Brain microvascular endothelial cell (primary cell): ENCODE data around the gene C2orf81.

Experiments
- DNase-seq: peaks from one replicate; pipeline ENCODE4 v3.0.0-alpha.2; 2020
- H3K27ac ChIP-seq: fragments of 250-450 bp; sonication (Bioruptor Pico); 2 replicates; pipeline ENCODE4 v1.5.1; 2020; ENCODE audit warnings: mild to moderate bottlenecking, moderate library complexity
- H3K27me3 ChIP-seq: fragments of 250-450 bp; sonication (Bioruptor Pico); replicated peaks from 2 replicates; pipeline ENCODE4 v1.5.1; 2020; ENCODE audit warnings: mild to moderate bottlenecking
- H3K36me3 ChIP-seq: fragments of 250-450 bp; sonication (Bioruptor Pico); replicated peaks from 2 replicates; pipeline ENCODE4 v1.5.1; 2020; ENCODE audit warnings: mild to moderate bottlenecking
- H3K4me3 ChIP-seq: 2 replicates; pipeline ENCODE4 v1.5.1; 2011; ENCODE audit warnings: low read depth, mild to moderate bottlenecking, control low read depth, low read length, moderate library complexity
- CTCF ChIP-seq: IDR thresholded peaks from 2 replicates; pipeline ENCODE4 v1.5.1; 2011; ENCODE audit warnings: low read depth, mild to moderate bottlenecking, moderate library complexity, low read length, control low read depth, inconsistent platforms; ENCODE audit errors: missing control alignments
- in situ Hi-C: cut with HindIII; loops from 2 replicates; pipeline ENCODE4 v1.10.0; 2017; ENCODE audit warnings: low sequenced_read_pairs, low pct_ligation_motif_present

C2orf81 gene

GRCh38 chr2:74364533-74365505 is 56.6 kb downstream of the C2orf81 start:
- no peak for DNase-seq
- no peak overlapping the region for H3K27ac ChIP-seq
- no peak for TF ChIP-seq CTCF
- no peak overlapping the region for H3K4me3 ChIP-seq
- in situ Hi-C loops = no loop called here
- peaks cover 97% of the 10 kb centered on the region for H3K36me3 ChIP-seq
- H3K27me3 ChIP-seq = no peaks in the 10 kb centered on the region
